Measurements from ENCODE around the gene DHCR24.

Gene DHCR24

GRCh38 chr1:54818461-54819194, 68.4 kb downstream of the DHCR24 start:
- no peak for DNase-seq (ENCODE audit: low read depth, low spot score)

GRCh38 chr1:54816951-54817350, 70.0 kb downstream of the DHCR24 start:
- DNase-seq (ENCODE audit: low read depth, low spot score): no peak

- no peak for DNase-seq (ENCODE audit: low read depth, low spot score)
Measured at GRCh38 chr1:54816130-54816529, 70.9 kb downstream of the DHCR24 start.

- no peak for DNase-seq (ENCODE audit: low read depth, low spot score)
Measured at GRCh38 chr1:54815086-54815876, 71.7 kb downstream of the DHCR24 start.

- DNase-seq (ENCODE audit: low read depth, low spot score): no peak
Measured at GRCh38 chr1:54814571-54814970, 72.4 kb downstream of the DHCR24 start.

- no peak for DNase-seq (ENCODE audit: low read depth, low spot score)
Measured at GRCh38 chr1:54814126-54814498, 72.9 kb downstream of the DHCR24 start.

- no peak for DNase-seq (ENCODE audit: low read depth, low spot score)
Measured at GRCh38 chr1:54813485-54814125, 73.4 kb downstream of the DHCR24 start.

GRCh38 chr1:54812801-54813484, 74.1 kb downstream of the DHCR24 start:
- DNase-seq (ENCODE audit: low read depth, low spot score): no peak

GRCh38 chr1:54811739-54812655, 75.0 kb downstream of the DHCR24 start:
- no peak for DNase-seq (ENCODE audit: low read depth, low spot score)

GRCh38 chr1:54811066-54811465, 75.9 kb downstream of the DHCR24 start:
- no peak for DNase-seq (ENCODE audit: low read depth, low spot score)

- DNase-seq (ENCODE audit: low read depth, low spot score): peak; percentile 36
Measured at GRCh38 chr1:54810153-54810942, 76.6 kb downstream of the DHCR24 start.

GRCh38 chr1:54809496-54810074, 77.4 kb downstream of the DHCR24 start:
- DNase-seq (ENCODE audit: low read depth, low spot score): no peak

GRCh38 chr1:54808443-54809207, 78.4 kb downstream of the DHCR24 start:
- DNase-seq (ENCODE audit: low read depth, low spot score): no peak

GRCh38 chr1:54807756-54808155, 79.2 kb downstream of the DHCR24 start:
- no peak for DNase-seq (ENCODE audit: low read depth, low spot score)

- DNase-seq (ENCODE audit: low read depth, low spot score): no peak
Measured at GRCh38 chr1:54806931-54807611, 79.9 kb downstream of the DHCR24 start.

GRCh38 chr1:54805981-54806381, 81.0 kb downstream of the DHCR24 start:
- no peak for DNase-seq (ENCODE audit: low read depth, low spot score)

- DNase-seq (ENCODE audit: low read depth, low spot score): no peak
Measured at GRCh38 chr1:54805466-54805865, 81.5 kb downstream of the DHCR24 start.

- no peak for DNase-seq (ENCODE audit: low read depth, low spot score)
Measured at GRCh38 chr1:54804471-54805132, 82.4 kb downstream of the DHCR24 start.

All from activated naive CD8-positive, alpha-beta T cell treated with anti-CD3 and anti-CD28 coated beads, Interleukin-2, amount 50 U/mL, for 16 hours (primary cell).